Stimulated activated CD4-positive, alpha-beta T cell treated with anti-CD3 and anti-CD28 coated beads, TNF-alpha, amount 100 ng/mL, for 48 hours (primary cell): Measurements from ENCODE around the gene CEACAM5.

Experiments used
- DNase-seq, 3 donors: peaks; one replicate each; pipeline ENCODE4 v3.0.0-alpha.2; 2020; ENCODE audit warnings: low read depth in 3 of 3

The CEACAM5 gene

GRCh38 chr19:41708481-41708880, at the start of gene CEACAM5:
Gene CEACAM5, plus strand, starts transcription at chr19:41708626. Its CDS starts 106 bp downstream, at chr19:41708732.
- DNase-seq = no peak

GRCh38 chr19:41666075-41666474, 42.4 kb upstream of the CEACAM5 start:
- no peak for DNase-seq

GRCh38 chr19:41668315-41668714, 40.1 kb upstream of the CEACAM5 start:
- DNase-seq = no peak

- DNase-seq = no peak
Observed at GRCh38 chr19:41670755-41671154, 37.7 kb upstream of the CEACAM5 start.

GRCh38 chr19:41671486-41671885, 36.9 kb upstream of the CEACAM5 start:
- no peak for DNase-seq

- no peak for DNase-seq
Observed at GRCh38 chr19:41682437-41682836, 26.0 kb upstream of the CEACAM5 start.

- no peak for DNase-seq
Observed at GRCh38 chr19:41687419-41687818, 21.0 kb upstream of the CEACAM5 start.

- no peak for DNase-seq
Observed at GRCh38 chr19:41688098-41688497, 20.3 kb upstream of the CEACAM5 start, which contains the start of gene CEACAM7. Gene CEACAM7, minus strand, starts transcription at chr19:41688270. Its CDS starts 105 bp downstream, at chr19:41688165.

- no peak for DNase-seq
Observed at GRCh38 chr19:41688687-41689086, 19.7 kb upstream of the CEACAM5 start.

GRCh38 chr19:41689993-41690800, 18.2 kb upstream of the CEACAM5 start:
- no peak for DNase-seq

GRCh38 chr19:41690801-41691065, 17.7 kb upstream of the CEACAM5 start:
- DNase-seq = no peak

GRCh38 chr19:41691268-41691970, 17.0 kb upstream of the CEACAM5 start:
- DNase-seq = peak in 2 of 3 donors; percentile 4 to 20

GRCh38 chr19:41694196-41694595, 14.2 kb upstream of the CEACAM5 start:
- no peak for DNase-seq

GRCh38 chr19:41694831-41695635, 13.4 kb upstream of the CEACAM5 start:
- no peak for DNase-seq

GRCh38 chr19:41695745-41696144, 12.7 kb upstream of the CEACAM5 start:
- no peak for DNase-seq

- no peak for DNase-seq
Observed at GRCh38 chr19:41696402-41697197, 11.8 kb upstream of the CEACAM5 start.

GRCh38 chr19:41697198-41697855, 11.1 kb upstream of the CEACAM5 start:
- DNase-seq = no peak

GRCh38 chr19:41698746-41699230, 9.6 kb upstream of the CEACAM5 start:
- DNase-seq = no peak

GRCh38 chr19:41699231-41699967, 9.0 kb upstream of the CEACAM5 start:
- no peak for DNase-seq

- DNase-seq = no peak
Observed at GRCh38 chr19:41699968-41700323, 8.5 kb upstream of the CEACAM5 start.
